Activated naive CD8-positive, alpha-beta T cell treated with anti-CD3 and anti-CD28 coated beads, Interleukin-2, amount 10 ng/mL, durations not matched to agents 7 days and 5 days (primary cell): Measurements from ENCODE around the gene SYN1. TPM values are rescaled to one million over a fixed set of nuclear protein-coding genes. Genes with fewer than 3 reads are reported as not detected.
"Not testable (repeated sequence)": the region's sequence is repeated elsewhere in the genome, so short reads cannot be mapped to it uniquely, and the experiment has no call there.

Source experiments
- ATAC-seq: fragments of 150-1000 bp; cut with Tn5 transposase; one replicate; pipeline ENCODE4 v1.10.0; 2021; ENCODE audit warnings: low read depth, moderate library complexity
- POLR2A ChIA-PET: fragments of 350-600 bp; sonication (Branson Sonifier 250); formaldehyde crosslinking; loops from one replicate; lab custom pipeline; 2021; ENCODE audit warnings: antibody characterized with exemption; lab: Charles Lee
- DNase-seq: peaks from one replicate; pipeline ENCODE4 v3.0.0; 2021
- H3K27ac Mint-ChIP-seq: one replicate; pipeline ENCODE4 v1.8.0; 2022; ENCODE audit warnings: mild to moderate bottlenecking, mixed read lengths
- H3K27me3 Mint-ChIP-seq: one replicate; pipeline ENCODE4 v1.8.0; 2022; ENCODE audit warnings: mild to moderate bottlenecking, moderate library complexity, mixed read lengths
- H3K36me3 Mint-ChIP-seq: one replicate; pipeline ENCODE4 v1.8.0; 2021; ENCODE audit warnings: mild to moderate bottlenecking, mixed read lengths
- H3K4me1 Mint-ChIP-seq: one replicate; pipeline ENCODE4 v1.8.0; 2021; ENCODE audit warnings: mixed read lengths
- H3K4me3 Mint-ChIP-seq: one replicate; pipeline ENCODE4 v1.8.0; 2022; ENCODE audit warnings: mild to moderate bottlenecking, moderate library complexity, mixed read lengths
- H3K9me3 Mint-ChIP-seq: one replicate; pipeline ENCODE4 v1.8.0; 2021; ENCODE audit warnings: mixed read lengths
- total RNA-seq, 2 experiments: library from RNA; stranded (reverse); gene quantifications; one replicate each; pipeline ENCODE4 v1.2.3, GENCODE V29; 2021

SYN1 gene
- total RNA-seq = under 1 TPM; 0.37 to 1.00 TPM

- ATAC-seq (peak; percentile 77), DNase-seq (peak; percentile 84)
- POLR2A ChIA-PET = no interaction called here
- H3K4me1 Mint-ChIP-seq = peaks cover 8% of the 10 kb centered on the region
- H3K36me3 Mint-ChIP-seq = peaks cover 2% of the 10 kb centered on the region
- peak within 1 kb of the TSS; percentile 60 for H3K27ac Mint-ChIP-seq
- H3K4me3 Mint-ChIP-seq = peak within 1 kb of the TSS; percentile 62
- H3K9me3 Mint-ChIP-seq = no peaks in the 10 kb centered on the region
- H3K27me3 Mint-ChIP-seq = peaks cover 28% of the 10 kb centered on the region
These were observed at the start of gene SYN1 for GRCh38 chrX:47619486-47620302. TSS of gene SYN1 (minus strand) at chrX:47619857. CDS start at chrX:47619728, 129 bp downstream.

GRCh38 chrX:47665797-47666196 lies 46.1 kb upstream of the SYN1 start:
- POLR2A ChIA-PET, H3K36me3 Mint-ChIP-seq, H3K27me3 Mint-ChIP-seq: not testable (repeated sequence)

GRCh38 chrX:47664737-47665136 lies 45.1 kb upstream of the SYN1 start:
- Mint-ChIP-seq H3K9me3 (no peaks in the 10 kb centered on the region), H3K4me3 (no peak overlapping the region), H3K36me3 (peaks cover 2% of the 10 kb centered on the region), H3K4me1 (peaks cover 9% of the 10 kb centered on the region), H3K27me3 (no peaks in the 10 kb centered on the region), H3K27ac (no peak overlapping the region)
- ATAC-seq = no peak
- no peak for DNase-seq
- POLR2A ChIA-PET = no interaction called here

More at GRCh38 chrX:47665797-47666196, 46.1 kb upstream of the SYN1 start:
- not testable (repeated sequence) for H3K4me1 Mint-ChIP-seq, H3K4me3 Mint-ChIP-seq, H3K27ac Mint-ChIP-seq, H3K9me3 Mint-ChIP-seq, ATAC-seq, DNase-seq

GRCh38 chrX:47662144-47662657 lies 42.5 kb upstream of the SYN1 start:
- DNase-seq (no peak), ATAC-seq (no peak)
- POLR2A ChIA-PET = no interaction called here
- no peaks in the 10 kb centered on the region for H3K9me3 Mint-ChIP-seq
- H3K27me3 Mint-ChIP-seq = no peaks in the 10 kb centered on the region
- H3K4me3 Mint-ChIP-seq = no peak overlapping the region
- H3K27ac Mint-ChIP-seq = no peak overlapping the region
- peaks cover 7% of the 10 kb centered on the region for H3K36me3 Mint-ChIP-seq
- H3K4me1 Mint-ChIP-seq = peaks cover 14% of the 10 kb centered on the region

- DNase-seq (no peak), ATAC-seq (no peak)
- no peaks in the 10 kb centered on the region for H3K27me3 Mint-ChIP-seq
- H3K9me3 Mint-ChIP-seq = no peaks in the 10 kb centered on the region
- POLR2A ChIA-PET = no interaction called here
- H3K36me3 Mint-ChIP-seq = peaks cover 8% of the 10 kb centered on the region
- H3K27ac Mint-ChIP-seq = no peak overlapping the region
- peaks cover 14% of the 10 kb centered on the region for H3K4me1 Mint-ChIP-seq
- no peak overlapping the region for H3K4me3 Mint-ChIP-seq
These were observed 41.9 kb upstream of the SYN1 start for GRCh38 chrX:47661539-47661938.

GRCh38 chrX:47659421-47659726 lies 39.7 kb upstream of the SYN1 start:
- no peak for ATAC-seq
- peaks cover 17% of the 10 kb centered on the region for H3K4me1 Mint-ChIP-seq
- POLR2A ChIA-PET = no interaction called here
- peaks cover 16% of the 10 kb centered on the region for H3K36me3 Mint-ChIP-seq
- no peaks in the 10 kb centered on the region for H3K27me3 Mint-ChIP-seq
- H3K4me3 Mint-ChIP-seq = peak overlapping the region; percentile 89
- H3K27ac Mint-ChIP-seq = peak overlapping the region; percentile 98
- DNase-seq = no peak
- no peaks in the 10 kb centered on the region for H3K9me3 Mint-ChIP-seq

GRCh38 chrX:47658684-47659420 lies 39.2 kb upstream of the SYN1 start, which contains the start of gene UXT:
TSS of gene UXT (minus strand) at chrX:47659180. CDS start at chrX:47658927, 253 bp downstream.
- Mint-ChIP-seq H3K9me3 (no peaks in the 10 kb centered on the region), H3K36me3 (peaks cover 16% of the 10 kb centered on the region), H3K4me3 (peak within 1 kb of the TSS; percentile 89), H3K27me3 (no peaks in the 10 kb centered on the region), H3K4me1 (peaks cover 17% of the 10 kb centered on the region), H3K27ac (peak within 1 kb of the TSS; percentile 98)
- peak; percentile 88 for ATAC-seq
- POLR2A ChIA-PET = no interaction called here
- peak; percentile 90 for DNase-seq

- peak overlapping the region; percentile 89 for H3K4me3 Mint-ChIP-seq
- ATAC-seq (no peak), DNase-seq (no peak)
- no peaks in the 10 kb centered on the region for H3K9me3 Mint-ChIP-seq
- H3K27ac Mint-ChIP-seq = peak overlapping the region; percentile 98
- POLR2A ChIA-PET = no interaction called here
- no peaks in the 10 kb centered on the region for H3K27me3 Mint-ChIP-seq
- peaks cover 21% of the 10 kb centered on the region for H3K36me3 Mint-ChIP-seq
- peaks cover 17% of the 10 kb centered on the region for H3K4me1 Mint-ChIP-seq
These were observed 38.6 kb upstream of the SYN1 start for GRCh38 chrX:47658301-47658683.

- POLR2A ChIA-PET = interaction anchor here (1.2 kb wide), 1 partner anchor 95 kb away, joined by 7 read pairs; no protein-coding TSS in a partner anchor
- Mint-ChIP-seq H3K27me3 (no peaks in the 10 kb centered on the region), H3K4me3 (peak overlapping the region; percentile 93), H3K4me1 (peaks cover 32% of the 10 kb centered on the region), H3K27ac (peak overlapping the region; percentile 93), H3K36me3 (peaks cover 37% of the 10 kb centered on the region), H3K9me3 (no peaks in the 10 kb centered on the region)
- ATAC-seq = no peak
- no peak for DNase-seq
These were observed 31.6 kb upstream of the SYN1 start for GRCh38 chrX:47651043-47651905.

- POLR2A ChIA-PET = interaction anchor here (1.2 kb wide), 1 partner anchor 94 kb away, joined by 7 read pairs; no protein-coding TSS in a partner anchor
These were observed 30.7 kb upstream of the SYN1 start, which contains the start of gene ELK1 for GRCh38 chrX:47650164-47651042. TSS of gene ELK1 (minus strand) at chrX:47650563. CDS start at chrX:47641441, 9,122 bp downstream.

GRCh38 chrX:47649781-47650163 lies 30.1 kb upstream of the SYN1 start:
- H3K27ac Mint-ChIP-seq = peak overlapping the region; percentile 93
- DNase-seq = no peak
- no peaks in the 10 kb centered on the region for H3K27me3 Mint-ChIP-seq
- ATAC-seq = no peak
- POLR2A ChIA-PET = interaction anchor here (1.2 to 1.6 kb wide), 2 partner anchors 93 to 416 kb away, joined by 7 to 8 read pairs; no protein-coding TSS in a partner anchor
- H3K4me3 Mint-ChIP-seq = peak overlapping the region; percentile 93
- peaks cover 35% of the 10 kb centered on the region for H3K36me3 Mint-ChIP-seq
- H3K9me3 Mint-ChIP-seq = no peaks in the 10 kb centered on the region
- H3K4me1 Mint-ChIP-seq = peaks cover 34% of the 10 kb centered on the region

More at GRCh38 chrX:47650164-47651042, 30.7 kb upstream of the SYN1 start, which contains the start of gene ELK1:
- DNase-seq (peak; percentile 83), ATAC-seq (peak; percentile 96)
- Mint-ChIP-seq H3K9me3 (no peaks in the 10 kb centered on the region), H3K4me1 (peaks cover 32% of the 10 kb centered on the region), H3K27ac (peak within 1 kb of the TSS; percentile 93), H3K27me3 (no peaks in the 10 kb centered on the region), H3K36me3 (peaks cover 33% of the 10 kb centered on the region), H3K4me3 (peak within 1 kb of the TSS; percentile 93)

- Mint-ChIP-seq H3K27me3 (no peaks in the 10 kb centered on the region), H3K9me3 (no peaks in the 10 kb centered on the region), H3K4me3 (peak overlapping the region; percentile 93), H3K27ac (peak overlapping the region; percentile 89), H3K36me3 (peaks cover 40% of the 10 kb centered on the region), H3K4me1 (peaks cover 39% of the 10 kb centered on the region)
- DNase-seq = no peak
- ATAC-seq = no peak
- POLR2A ChIA-PET = interaction anchor here (0.7 to 1.6 kb wide), 3 partner anchors 24 to 416 kb away, joined by 3 to 8 read pairs (median 3); no protein-coding TSS in a partner anchor
These were observed 29.6 kb upstream of the SYN1 start for GRCh38 chrX:47649271-47649670.
